Ascending aorta (tissue), 2 donors: ENCODE measurements around the gene MYOC. TPM values are rescaled to one million over a fixed set of nuclear protein-coding genes. Genes with fewer than 3 reads are reported as not detected.

Experiments used
- DNase-seq, 2 donors: peaks; one replicate each; pipeline ENCODE4 v3.0.0-alpha.2; 2019; ENCODE audit warnings: low spot score in 2 of 2
- H3K27ac ChIP-seq, 2 donors: fragments of 200-600 bp; sonication (generic); one replicate each; pipeline ENCODE4 v1.5.1; 2016 to 2017; ENCODE audit warnings: mild to moderate bottlenecking in 1 of 2
- H3K27me3 ChIP-seq: fragments of 200-600 bp; sonication (generic); one replicate; pipeline ENCODE4 v1.5.1; 2017
- H3K36me3 ChIP-seq, 2 donors: fragments of 200-600 bp; sonication (generic); one replicate each; pipeline ENCODE4 v1.5.1; 2016
- H3K4me1 ChIP-seq, 2 donors: fragments of 200-600 bp; sonication (generic); one replicate each; pipeline ENCODE4 v1.5.1; 2016 to 2017; ENCODE audit warnings: mild to moderate bottlenecking in 1 of 2
- H3K4me3 ChIP-seq, 2 donors: fragments of 200-600 bp; sonication (generic); one replicate each; pipeline ENCODE4 v1.5.1; 2016 to 2017; ENCODE audit warnings: mild to moderate bottlenecking in 1 of 2
- H3K9me3 ChIP-seq, 2 donors: fragments of 200-600 bp; sonication (generic); one replicate each; pipeline ENCODE4 v1.5.1; 2016
- intact Hi-C: fragments of 100-400 bp; cut with DNase I; formaldehyde crosslinking; loops from one replicate; pipeline ENCODE4 v1.15.1; 2023
- total RNA-seq: library from RNA; depleted of rRNA; stranded (reverse); fragments of >200 nt; gene quantifications from one replicate; pipeline ENCODE4 v1.1.0, GENCODE V29; 2016
- TF ChIP-seq, protein P1 (sequence below), 3 experiments: fragments of 200-600 bp in 2 of 3; fragments of 450-650 bp in 1 of 3; sonication (generic) in 2 of 3; IDR thresholded peaks; one replicate each; pipeline ENCODE4 v1.5.1; 2016 to 2019; ENCODE audit warnings: antibody characterized with exemption in 3 of 3, mild to moderate bottlenecking in 1 of 3, moderate library complexity in 1 of 3

MYOC gene
- total RNA-seq, 1 donor from 2014 or later, result 4.2 TPM

GRCh38 chr1:171674431-171675405 is 22.2 kb upstream of the MYOC start:
- Histone ChIP-seq H3K36me3 (no peaks in the 10 kb centered on the region), H3K27ac (peak overlapping the region; percentile 72 to 86), H3K4me3 (no peak overlapping the region), H3K27me3 (no peaks in the 10 kb centered on the region), H3K4me1 (peaks cover 4 to 7% of the 10 kb centered on the region in 2 donors), H3K9me3 (no peaks in the 10 kb centered on the region)
- TF ChIP-seq, protein P1, sequence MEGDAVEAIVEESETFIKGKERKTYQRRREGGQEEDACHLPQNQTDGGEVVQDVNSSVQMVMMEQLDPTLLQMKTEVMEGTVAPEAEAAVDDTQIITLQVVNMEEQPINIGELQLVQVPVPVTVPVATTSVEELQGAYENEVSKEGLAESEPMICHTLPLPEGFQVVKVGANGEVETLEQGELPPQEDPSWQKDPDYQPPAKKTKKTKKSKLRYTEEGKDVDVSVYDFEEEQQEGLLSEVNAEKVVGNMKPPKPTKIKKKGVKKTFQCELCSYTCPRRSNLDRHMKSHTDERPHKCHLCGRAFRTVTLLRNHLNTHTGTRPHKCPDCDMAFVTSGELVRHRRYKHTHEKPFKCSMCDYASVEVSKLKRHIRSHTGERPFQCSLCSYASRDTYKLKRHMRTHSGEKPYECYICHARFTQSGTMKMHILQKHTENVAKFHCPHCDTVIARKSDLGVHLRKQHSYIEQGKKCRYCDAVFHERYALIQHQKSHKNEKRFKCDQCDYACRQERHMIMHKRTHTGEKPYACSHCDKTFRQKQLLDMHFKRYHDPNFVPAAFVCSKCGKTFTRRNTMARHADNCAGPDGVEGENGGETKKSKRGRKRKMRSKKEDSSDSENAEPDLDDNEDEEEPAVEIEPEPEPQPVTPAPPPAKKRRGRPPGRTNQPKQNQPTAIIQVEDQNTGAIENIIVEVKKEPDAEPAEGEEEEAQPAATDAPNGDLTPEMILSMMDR (IDR thresholded peaks at IDR 0.05), result no peak
- DNase-seq, result no peak
- intact Hi-C loops, result no loop called here

- H3K36me3 ChIP-seq, result no peaks in the 10 kb centered on the region
These were observed 18.3 kb upstream of the MYOC start for GRCh38 chr1:171670739-171671138.

GRCh38 chr1:171668372-171668771 is 15.9 kb upstream of the MYOC start:
- Histone ChIP-seq H3K36me3 (no peaks in the 10 kb centered on the region), H3K4me1 (peaks cover 0 to 2% of the 10 kb centered on the region in 2 donors), H3K27ac (no peak overlapping the region), H3K27me3 (no peaks in the 10 kb centered on the region), H3K9me3 (no peaks in the 10 kb centered on the region), H3K4me3 (no peak overlapping the region)
- intact Hi-C loops, result no loop called here
- no peak for DNase-seq
- TF ChIP-seq, protein P1 (IDR thresholded peaks at IDR 0.05), result no peak

More at GRCh38 chr1:171670739-171671138, 18.3 kb upstream of the MYOC start:
- Histone ChIP-seq H3K4me3 (no peak overlapping the region), H3K9me3 (no peaks in the 10 kb centered on the region), H3K27ac (no peak overlapping the region), H3K27me3 (no peaks in the 10 kb centered on the region), H3K4me1 (peaks cover 4 to 7% of the 10 kb centered on the region in 2 donors)
- intact Hi-C loops, result no loop called here
- TF ChIP-seq, protein P1 (IDR thresholded peaks at IDR 0.05), result no peak
- no peak for DNase-seq

GRCh38 chr1:171666114-171666769 is 13.8 kb upstream of the MYOC start:
- intact Hi-C loops, result no loop called here
- H3K27me3 ChIP-seq, result no peaks in the 10 kb centered on the region
- no peaks in the 10 kb centered on the region for H3K9me3 ChIP-seq
- H3K36me3 ChIP-seq, result no peaks in the 10 kb centered on the region
- peaks cover 0 to 2% of the 10 kb centered on the region in 2 donors for H3K4me1 ChIP-seq
- TF ChIP-seq, protein P1 (IDR thresholded peaks at IDR 0.05), result no peak
- H3K27ac ChIP-seq, result no peak overlapping the region
- no peak overlapping the region for H3K4me3 ChIP-seq
- DNase-seq, result no peak

DNA sequence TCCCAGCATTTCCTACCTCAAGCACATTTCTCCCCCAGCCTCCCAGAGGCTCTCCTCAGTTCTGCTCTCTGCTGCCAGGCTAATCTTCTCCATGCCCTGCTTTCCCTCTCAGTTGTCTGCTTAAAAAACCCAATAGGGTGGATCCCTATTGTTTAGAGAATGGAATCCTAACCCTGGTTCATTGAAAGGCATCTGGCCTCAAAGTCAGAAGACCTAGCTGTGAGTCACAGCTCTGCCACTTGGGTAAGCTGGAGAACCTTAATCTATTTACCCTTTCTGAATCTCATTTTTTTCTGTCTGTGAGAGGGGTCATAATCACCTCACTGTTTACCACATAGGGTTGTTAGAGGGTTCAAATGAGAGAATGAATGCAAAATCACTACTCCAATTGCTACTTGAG is 12.5 kb upstream of the MYOC start:
- H3K4me1 ChIP-seq, result peaks cover 0 to 2% of the 10 kb centered on the region in 2 donors
- intact Hi-C loops, result no loop called here
- H3K27me3 ChIP-seq, result no peaks in the 10 kb centered on the region
- no peaks in the 10 kb centered on the region for H3K36me3 ChIP-seq
- TF ChIP-seq, protein P1 (IDR thresholded peaks at IDR 0.05), result no peak
- no peak overlapping the region for H3K4me3 ChIP-seq
- no peak overlapping the region for H3K27ac ChIP-seq
- no peaks in the 10 kb centered on the region for H3K9me3 ChIP-seq
- DNase-seq, result no peak
